Activated CD4-positive, alpha-beta T cell treated with anti-CD3 and anti-CD28 coated beads, Interleukin-2, amount 50 U/mL, for 16 hours (primary cell): ENCODE results near the gene SPNS2.

ENCODE experiments used
- DNase-seq: peaks from one replicate; pipeline ENCODE4 v3.0.0-alpha.2; 2020

The SPNS2 gene

DNA sequence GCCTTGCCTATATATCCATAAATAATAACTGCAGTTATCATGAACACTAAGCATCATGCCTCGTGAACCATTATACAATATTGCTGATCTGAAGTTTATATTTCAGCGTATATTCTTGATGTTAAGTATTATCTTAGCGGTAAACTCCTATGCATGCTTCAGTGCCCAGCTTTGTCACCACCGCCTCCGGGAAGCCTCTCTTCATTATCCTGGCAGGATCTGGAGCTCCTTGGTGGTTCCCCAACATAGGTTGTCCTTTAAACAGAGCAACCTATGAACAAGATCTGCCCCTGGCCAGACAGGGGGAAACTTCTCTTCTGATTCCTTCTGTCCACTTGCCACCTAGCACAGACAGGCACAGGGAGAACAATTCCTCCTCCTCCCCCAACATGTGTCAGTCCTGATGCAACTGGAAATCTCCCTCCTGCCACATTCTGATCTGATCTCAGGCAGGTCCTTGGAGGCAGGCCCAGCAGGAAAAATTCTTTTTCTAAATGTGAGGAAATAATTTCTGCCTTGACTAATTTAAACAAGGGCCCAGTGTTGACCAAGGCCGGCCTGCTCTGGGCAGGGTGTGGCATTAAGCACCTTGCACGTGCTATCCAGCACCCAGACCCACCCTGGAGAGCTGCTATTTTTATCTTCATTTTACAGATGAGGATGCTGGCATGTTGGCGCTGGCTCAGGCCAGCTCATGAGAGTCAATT lies 22.4 kb downstream of the SPNS2 start:
- no peak for DNase-seq

DNA sequence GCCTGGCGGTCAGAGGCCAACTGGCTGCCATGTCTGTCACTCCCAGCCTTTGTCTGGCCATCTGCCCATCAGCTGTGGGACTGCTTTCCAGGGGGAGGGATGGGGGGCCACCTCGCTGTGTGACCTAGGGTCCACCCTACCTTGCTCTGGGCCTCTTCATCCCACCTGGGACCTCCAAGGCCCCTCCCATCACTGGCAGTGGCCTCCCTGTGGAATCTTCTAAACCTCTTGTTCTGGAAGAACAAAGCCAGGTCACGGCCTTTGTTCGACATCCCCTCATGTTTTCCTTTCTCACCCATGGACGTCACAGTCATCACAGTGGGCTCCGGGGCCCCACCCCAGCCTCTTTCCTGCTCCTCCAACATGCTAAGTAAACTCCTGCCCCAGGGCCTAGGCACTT lies 24.0 kb downstream of the SPNS2 start:
- no peak for DNase-seq

DNA sequence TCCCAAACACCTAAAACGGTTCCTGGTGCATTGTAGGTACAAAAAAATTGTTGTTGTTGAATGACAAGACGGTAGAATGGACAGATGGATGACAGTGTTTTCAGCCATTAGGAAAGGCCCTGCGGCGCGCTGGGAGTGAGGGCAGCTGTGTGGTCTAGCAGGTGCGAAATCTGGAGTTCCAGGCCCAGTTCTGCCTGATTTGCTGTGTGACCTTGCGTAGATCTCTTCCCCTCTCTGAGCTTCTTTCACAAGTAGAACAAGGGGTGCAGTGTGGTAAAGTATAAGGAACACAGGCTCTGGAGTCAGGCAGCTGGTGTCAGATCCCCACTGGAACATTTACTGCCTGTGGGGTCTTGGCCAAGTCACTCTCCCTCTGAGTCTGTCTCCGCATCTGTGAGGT lies 25.3 kb downstream of the SPNS2 start:
- no peak for DNase-seq

DNA sequence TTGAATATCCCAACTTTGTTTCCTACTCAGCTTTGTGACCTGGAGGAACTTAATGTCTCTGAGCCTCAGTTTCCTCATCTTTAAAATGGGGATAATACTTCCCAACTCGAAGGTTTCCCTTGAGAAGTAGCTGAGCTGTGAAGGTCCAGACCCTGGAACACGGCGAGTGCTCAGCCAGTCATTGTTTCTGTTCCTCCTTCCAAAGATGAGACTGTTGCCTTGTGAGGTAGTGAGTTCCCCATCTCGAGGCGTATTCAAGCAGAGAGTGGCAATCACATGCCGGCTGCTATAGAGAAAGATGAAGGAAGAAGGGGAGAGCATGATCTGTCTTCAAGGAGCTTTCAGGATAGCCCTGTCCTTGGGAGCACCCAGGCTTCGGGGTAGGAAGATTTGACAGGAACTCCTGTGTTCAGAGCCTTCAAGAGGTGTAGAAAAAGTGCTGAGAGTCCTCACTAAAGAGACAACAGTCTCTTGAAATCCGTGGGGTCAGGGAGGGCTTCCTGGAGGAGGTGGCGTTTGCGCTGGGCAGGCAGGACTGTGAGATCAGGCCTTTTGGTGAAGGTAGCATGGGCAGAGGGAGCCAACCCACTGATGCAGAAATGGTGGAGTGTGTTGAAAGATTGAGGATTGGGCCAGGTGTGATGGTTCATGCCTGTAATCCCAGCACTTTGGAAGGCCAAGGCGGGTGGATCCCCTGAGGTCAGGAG lies 27.2 kb downstream of the SPNS2 start:
- DNase-seq, result no peak

DNA sequence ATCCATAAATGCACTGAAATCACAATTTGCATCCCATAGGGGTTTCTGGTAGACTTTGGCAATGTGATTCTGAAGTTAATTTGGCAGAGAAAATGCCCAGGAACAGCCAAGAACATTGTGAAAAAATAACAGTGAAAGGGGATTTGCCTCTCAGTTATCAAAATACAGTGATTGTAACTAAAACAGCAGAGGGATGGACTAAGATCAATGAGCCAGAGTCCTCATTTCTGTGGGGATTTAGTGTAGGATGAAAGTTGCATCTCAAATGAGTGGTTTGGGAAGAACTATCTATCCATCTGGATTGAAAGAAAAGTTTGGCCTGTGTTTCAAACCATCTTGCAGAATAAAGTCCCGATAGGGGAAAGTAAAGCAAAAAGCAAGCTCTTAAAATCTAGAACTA lies 28.5 kb downstream of the SPNS2 start:
- DNase-seq, result no peak

DNA sequence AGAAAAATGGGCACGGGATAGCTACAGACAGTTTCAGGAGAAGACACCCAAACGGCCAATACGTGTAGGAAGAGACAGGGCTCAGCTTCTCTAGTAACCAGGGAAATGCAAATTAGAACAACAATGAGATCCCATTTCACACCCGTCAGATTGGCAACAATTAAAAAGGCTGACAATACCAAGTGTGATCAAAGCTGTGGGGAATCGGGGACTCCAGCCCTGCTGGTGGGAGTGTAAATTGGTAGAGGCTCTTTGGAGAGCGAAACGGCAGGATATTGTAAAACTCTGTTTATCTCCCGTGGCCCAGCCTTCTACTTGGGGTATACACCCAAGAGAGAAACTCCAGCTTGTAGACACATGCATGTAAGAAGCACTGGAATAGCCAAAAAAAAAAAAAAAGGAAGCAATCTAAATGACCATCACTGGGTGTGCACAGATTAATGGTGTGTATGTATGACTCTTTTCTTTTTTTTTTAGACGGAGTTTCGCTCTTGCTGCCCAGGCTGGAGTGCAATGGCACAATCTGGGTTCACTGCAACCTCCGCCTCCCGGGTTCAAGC lies 29.0 kb downstream of the SPNS2 start:
- DNase-seq, result no peak

DNA sequence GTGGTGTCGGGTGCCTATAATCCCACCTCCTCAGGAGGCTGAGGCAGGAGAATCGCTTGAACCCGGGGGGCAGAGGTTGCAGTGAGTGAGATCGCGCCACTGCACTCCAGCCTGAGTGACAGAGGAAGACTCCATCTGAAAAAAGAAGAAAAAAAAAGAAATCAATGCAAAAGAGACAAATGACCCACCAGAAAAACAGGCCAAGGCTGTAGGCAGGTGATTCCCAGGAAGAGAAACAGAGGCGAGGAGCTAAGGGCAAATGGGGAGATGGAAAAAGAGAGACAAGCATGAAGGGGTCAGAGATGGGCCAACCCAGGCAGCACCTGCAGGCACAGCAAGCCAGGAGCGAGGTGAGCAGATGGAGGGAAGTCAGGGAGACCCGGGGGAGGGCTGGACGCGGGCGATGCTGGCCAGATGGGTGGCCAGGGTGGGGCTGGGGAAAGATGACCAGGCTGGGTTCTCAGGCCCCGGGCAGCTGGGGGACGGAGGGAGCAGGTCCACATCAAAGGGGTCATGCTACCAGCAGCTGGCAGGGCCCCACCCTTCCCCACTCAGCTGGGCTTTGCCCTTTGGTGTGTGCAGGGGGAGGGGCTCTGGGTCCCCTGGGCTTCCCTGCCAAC lies 31.0 kb downstream of the SPNS2 start:
- DNase-seq, result no peak

DNA sequence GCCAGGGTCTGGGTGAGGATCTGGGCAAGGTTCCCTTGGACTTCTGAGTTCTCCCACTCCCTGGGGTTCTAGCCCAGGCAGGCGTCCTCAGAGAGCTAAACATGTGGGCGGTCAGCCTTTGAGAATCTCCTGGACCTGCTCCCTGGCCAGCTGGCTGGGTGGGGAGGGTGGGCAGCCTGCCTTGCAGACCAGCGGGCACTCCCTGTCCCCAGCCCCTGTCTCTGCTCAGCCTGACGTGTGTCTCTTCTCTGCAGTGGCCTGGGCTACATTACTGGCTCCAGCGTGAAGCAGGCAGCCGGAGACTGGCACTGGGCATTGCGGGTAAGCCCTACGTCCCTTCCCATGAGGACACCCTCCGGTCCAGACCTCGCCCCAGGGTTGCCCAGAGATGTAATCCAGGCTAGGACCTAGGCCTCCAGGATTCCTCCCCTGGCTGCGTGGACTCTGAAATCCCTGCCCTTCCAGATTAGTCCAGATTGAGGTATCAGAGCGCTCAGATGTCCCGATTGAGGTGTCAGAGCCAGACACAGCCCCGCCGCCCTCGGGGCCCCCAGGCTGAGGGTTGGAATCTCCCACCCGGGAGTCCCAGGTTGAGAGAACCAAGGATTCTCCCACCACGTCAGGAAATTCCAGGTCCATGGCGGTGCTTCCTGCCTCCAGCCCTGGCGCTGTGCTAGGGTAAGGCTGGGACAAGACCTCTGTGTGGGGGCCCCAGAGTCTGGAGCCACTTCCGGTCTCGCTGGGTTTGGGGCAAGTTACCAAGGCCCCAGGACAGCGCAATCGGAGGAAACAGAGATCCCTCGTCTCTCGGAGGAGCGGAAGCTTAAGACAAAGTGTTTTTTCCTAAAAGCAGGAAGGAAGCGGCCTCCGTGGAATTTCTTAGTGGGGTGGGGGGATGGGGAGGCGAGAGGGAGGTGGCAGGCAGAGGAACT lies 32.4 kb downstream of the SPNS2 start:
- DNase-seq, result no peak

DNA sequence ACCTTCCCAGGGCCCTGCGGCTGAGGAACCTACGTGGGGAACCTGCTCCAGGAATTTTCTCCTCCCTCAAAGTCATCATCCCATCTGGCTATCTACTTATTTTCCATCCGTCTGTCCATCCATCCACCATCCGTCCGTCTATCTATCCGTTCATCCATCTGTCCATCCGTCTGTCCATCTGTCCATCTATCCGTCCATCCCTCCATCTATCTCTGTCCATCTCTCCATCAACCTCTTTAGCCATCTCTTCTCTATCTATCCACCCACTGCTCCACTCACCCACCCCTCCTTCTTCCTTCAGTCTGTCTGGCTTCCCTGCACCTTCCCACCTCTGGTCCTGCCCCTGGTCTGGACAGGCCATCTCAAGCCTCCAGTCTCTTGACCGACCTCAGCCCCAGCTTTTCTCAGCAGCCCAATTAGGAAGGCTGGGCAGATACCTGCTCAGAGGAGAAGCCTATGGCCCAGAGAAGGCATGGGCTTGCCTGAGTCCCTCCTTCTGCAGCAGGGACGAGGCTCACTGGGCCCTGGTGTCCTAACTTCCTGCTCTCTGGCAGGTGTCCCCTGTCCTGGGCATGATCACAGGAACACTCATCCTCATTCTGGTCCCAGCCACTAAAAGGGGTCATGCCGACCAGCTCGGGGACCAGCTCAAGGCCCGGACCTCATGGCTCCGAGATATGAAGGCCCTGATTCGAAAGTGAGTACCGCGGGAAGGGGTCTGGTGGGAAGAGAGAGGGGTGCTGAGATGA lies 33.5 kb downstream of the SPNS2 start:
- DNase-seq, result no peak

DNA sequence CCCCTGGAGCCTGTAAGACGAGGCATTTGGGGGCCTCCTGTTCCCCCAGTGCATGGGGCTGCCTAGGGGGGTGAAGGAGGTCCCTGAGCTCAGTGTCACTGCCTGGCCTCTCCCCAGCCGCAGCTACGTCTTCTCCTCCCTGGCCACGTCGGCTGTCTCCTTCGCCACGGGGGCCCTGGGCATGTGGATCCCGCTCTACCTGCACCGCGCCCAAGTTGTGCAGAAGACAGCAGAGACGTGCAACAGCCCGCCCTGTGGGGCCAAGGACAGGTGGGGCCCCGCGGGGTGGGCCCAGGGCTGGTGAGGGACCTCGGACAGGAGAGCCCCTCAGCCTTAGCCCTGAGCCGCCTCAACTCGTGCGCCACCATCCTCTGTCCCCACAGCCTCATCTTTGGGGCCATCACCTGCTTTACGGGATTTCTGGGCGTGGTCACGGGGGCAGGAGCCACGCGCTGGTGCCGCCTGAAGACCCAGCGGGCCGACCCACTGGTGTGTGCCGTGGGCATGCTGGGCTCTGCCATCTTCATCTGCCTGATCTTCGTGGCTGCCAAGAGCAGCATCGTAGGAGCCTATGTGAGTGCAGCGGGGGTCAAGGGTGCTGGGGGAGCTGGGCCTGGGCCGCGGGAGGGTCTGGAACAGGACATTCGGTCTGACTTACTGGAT lies 34.3 kb downstream of the SPNS2 start:
- DNase-seq, result no peak

DNA sequence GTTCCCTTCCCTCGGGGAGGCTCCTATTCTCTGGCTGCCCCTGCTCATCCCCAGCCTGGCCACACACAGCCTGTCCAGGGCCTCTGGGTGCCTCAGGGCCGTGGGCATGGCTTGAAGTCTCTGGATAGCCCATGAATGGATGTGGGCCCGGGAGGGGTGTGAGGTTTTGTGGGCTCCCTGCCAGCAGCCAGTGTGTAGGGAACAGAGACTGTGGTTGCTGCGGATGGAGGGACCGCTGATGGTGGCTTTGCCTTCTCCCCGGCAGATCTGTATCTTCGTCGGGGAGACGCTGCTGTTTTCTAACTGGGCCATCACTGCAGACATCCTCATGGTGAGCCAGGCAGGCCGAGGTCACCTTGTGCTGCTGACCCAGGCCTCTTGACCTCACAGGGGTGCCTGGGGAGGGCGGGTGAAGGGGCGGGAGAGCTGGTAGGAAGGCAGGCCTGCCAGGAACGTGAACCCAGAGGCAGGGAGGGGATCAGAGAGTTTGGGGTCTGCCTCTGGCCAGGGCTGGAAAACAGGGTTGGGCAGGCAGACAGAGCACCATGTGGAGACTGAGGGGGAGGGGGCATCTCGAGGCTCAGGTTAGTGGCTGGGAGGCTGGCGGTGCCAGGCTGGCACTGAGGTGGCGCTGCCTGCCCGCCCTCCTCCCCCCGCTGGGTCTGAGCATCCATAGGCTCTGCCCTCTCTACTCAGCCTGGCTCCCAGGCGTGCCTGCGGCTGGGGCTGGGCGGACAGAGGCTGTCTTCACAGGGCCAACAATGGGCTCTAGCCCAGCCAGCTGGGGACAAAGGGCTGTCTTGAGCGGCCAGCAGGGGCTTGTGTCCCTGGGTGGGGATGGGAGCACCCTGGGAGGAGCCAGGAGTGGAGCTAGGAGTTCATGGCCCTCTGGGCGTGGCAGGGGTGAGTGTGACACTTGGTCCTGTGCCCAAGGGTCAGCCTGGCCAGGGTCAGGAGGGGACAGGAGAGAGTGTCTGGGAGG lies 35.1 kb downstream of the SPNS2 start:
- peak; percentile 27 for DNase-seq

DNA sequence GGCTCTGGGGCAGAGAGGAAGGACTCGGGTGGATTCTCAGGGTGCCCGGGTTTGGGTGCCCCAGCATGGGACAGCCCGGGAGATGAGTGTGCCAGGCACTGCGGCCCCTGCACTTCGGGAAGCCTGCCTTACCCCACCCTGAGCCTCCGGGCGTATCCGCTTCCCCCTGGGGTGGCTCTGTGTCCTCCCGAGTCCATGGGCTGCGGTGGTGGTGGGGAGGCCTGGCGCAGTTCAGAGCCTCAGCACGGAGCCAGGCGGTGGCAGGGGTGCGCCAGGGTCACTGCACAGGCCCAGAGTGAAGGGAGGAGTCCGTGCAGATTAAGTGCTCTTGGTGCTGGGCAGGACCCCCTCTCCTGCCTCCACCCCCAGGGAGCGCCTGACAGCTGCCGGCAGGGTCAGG lies 35.8 kb downstream of the SPNS2 start:
- no peak for DNase-seq

DNA sequence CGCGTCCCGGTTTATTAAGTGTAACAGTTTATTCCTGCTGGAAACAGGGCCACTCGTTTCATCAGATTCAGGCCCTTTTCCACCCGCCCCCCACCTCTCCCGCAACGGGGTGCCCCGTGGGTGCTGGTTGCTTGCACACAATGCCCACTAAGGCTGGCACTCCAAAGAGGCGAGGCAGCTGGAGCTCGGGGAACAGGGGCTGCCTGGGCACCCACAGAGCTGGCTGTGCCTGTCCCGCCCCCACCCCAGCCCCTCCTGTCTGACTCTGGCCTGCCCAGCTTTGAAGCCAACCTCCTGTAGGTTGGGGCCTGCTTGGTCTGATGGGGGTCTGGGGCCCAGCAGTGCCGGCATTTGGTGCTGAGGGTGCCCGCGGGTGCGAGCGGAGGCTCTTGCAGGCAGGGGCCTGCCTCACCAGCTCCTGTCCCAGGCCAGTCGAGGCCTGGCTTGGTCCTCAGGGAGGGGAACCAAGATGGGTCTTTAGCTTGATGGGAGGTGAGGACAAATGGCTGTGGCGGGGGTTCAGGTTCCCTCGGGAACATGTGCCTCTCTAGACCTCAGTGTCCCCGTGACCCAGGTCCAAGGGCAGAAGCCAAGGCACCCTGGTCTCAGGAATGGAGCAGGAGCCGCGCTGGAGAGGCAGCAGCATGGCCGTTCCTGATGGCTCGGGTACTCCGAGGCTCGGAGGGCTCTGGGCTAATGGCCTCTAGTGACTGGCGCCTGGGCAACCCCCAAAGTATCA lies 36.4 kb downstream of the SPNS2 start:
- DNase-seq, result peak; percentile 10

DNA sequence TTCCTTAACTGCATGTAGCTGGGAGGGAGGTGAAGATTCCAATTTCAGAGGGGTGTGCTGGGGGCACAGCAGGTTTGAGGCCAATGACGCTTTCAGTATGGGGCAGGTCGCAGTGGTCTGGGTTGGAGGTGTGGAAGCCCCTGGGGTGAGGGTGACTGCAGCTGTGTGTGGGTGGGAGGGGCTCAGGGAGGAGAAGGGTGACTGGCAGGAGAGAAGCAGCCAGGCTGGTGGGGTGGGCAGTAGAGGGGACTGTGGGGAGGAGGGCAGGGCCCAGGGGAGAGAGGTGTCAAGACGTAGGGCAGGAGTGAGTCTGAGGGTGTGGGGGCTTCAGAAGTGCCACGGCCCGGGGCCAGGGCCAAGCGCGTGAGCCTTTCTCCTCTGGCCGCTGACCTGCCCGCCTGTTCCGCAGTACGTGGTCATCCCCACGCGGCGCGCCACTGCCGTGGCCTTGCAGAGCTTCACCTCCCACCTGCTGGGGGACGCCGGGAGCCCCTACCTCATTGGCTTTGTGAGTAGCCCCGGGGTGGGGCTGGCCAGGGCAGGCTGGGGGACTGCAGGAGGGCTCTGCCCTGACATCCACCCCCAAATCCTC lies 37.1 kb downstream of the SPNS2 start:
- no peak for DNase-seq

DNA sequence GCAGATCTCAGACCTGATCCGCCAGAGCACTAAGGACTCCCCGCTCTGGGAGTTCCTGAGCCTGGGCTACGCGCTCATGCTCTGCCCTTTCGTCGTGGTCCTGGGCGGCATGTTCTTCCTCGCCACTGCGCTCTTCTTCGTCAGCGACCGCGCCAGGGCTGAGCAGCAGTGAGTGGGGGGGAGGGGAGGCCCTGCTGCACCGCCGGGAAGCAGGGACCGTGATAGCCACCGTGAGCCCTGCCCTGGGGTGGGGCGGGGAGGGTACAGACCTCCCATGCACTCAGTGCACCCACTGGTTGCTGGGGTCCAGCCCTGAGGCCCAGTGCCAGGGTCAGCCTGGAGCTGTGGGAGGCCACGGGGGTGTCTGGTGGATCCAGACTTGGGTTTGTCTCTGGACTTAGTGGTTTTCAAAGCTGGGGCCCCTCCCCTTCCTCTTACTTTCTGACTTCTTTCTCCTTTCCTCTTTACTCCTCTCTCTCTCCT lies 37.6 kb downstream of the SPNS2 start:
- no peak for DNase-seq

DNA sequence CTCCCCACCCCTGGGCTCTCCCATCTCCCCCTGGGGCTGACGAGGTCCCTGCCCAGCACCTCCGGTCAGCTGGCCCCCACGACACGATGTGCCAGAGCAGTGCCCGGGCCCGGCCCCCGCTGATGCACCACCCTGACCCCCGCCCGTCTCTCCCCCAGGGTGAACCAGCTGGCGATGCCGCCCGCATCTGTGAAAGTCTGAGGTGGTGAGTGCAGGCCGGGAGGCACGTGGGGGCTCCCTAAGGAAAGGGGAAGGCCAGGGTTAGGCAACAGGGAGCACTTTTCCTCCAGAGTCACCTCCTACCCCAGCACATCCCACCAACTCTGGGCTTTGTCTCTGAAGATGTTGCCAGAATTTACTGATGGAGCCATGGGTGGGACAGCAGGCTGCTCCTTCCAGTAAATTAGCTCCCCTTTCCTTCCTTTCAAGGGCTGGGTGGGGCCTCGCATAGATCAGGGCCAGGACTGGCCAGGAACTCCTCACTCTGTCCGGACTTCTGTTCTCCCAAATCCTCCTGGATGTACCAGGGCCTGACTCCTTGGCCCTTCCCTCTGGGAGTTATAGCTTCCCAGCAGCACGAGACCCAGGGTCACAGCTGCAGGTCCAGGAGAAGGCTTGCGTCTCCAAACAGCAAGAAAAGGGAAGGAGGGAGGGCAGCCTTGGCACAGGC lies 38.2 kb downstream of the SPNS2 start:
- no peak for DNase-seq

DNA sequence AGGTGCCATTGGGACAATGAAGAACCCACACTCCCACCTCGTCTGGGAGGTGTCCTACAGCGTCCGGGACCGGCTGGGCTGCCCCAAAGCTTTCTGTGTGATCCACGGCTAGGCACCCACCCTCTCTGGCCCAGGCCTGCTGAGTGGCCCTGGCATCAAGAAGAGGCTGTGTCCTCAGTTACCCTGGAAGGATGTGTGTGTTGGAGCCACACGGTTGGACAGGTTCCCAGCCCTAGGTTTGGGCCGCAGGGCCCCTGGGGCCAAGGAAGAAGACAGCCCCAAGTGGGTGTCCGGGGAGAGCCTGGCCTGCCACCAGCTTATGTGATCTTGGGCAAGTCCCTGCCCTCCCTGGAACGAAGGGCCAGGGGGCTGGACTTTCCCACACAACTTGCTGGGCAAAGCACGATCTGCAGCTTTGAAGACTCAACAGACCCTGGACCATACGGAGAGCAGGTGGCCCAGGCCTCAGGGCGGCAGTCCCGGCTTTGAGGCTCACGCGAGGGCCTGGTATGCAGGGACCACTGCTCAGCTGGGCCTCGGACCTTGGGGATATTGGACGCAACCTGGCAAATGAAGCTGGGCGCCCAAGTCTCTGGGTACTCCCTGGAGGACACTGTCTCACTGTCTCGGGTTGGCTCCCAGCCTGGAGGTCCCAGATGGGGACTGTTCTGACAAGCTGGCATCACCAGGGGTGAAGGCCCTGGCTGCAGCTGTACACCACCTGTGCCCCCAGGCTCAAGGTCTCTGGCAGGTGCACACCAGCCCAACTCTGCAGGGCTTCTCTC lies 39.0 kb downstream of the SPNS2 start:
- DNase-seq, result no peak
